GM23338 (cell line): ENCODE data around the gene TBC1D32. TPM values are rescaled to one million over a fixed set of nuclear protein-coding genes. Genes with fewer than 3 reads are reported as not detected.

ENCODE experiments used
- ATAC-seq: fragments of 200-7000 bp; cut with Tn5 transposase; 3 replicates; pipeline ENCODE4 v1.9.1; 2020
- DNase-seq: peaks from one replicate; pipeline ENCODE4 v3.0.0-alpha.2; 2015; ENCODE audit warnings: low spot score
- H2AFZ ChIP-seq: fragments of 200-600 bp; sonication (generic); 2 replicates; pipeline ENCODE4 v1.8.0; 2016; ENCODE audit warnings: antibody characterized with exemption, mild to moderate bottlenecking, moderate library complexity
- H3F3A ChIP-seq: fragments of 200-600 bp; sonication (generic); replicated peaks from 2 replicates; pipeline ENCODE4 v1.8.0; 2017; ENCODE audit warnings: antibody characterized with exemption, mixed run types, low read depth
- H3K27ac ChIP-seq: fragments of 200-600 bp; sonication (generic); 2 replicates; pipeline ENCODE4 v1.6.1; 2016; ENCODE audit warnings: low read depth
- H3K27me3 ChIP-seq: fragments of 200-600 bp; sonication (generic); 2 replicates; pipeline ENCODE4 v1.8.0; 2016; ENCODE audit warnings: mild to moderate bottlenecking, mixed run types, moderate library complexity; ENCODE audit not compliant: insufficient read depth
- H3K36me3 ChIP-seq: fragments of 200-600 bp; sonication (generic); 2 replicates; pipeline ENCODE4 v1.8.0; 2016; ENCODE audit warnings: mild to moderate bottlenecking; ENCODE audit not compliant: insufficient read depth
- H3K4me1 ChIP-seq: fragments of 200-600 bp; sonication (generic); 2 replicates; pipeline ENCODE4 v1.8.0; 2016; ENCODE audit warnings: mild to moderate bottlenecking, moderate library complexity; ENCODE audit not compliant: insufficient read depth
- H3K4me2 ChIP-seq: fragments of 200-600 bp; sonication (generic); 2 replicates; pipeline ENCODE4 v1.7.1; 2017; ENCODE audit warnings: mixed run types
- H3K4me3 ChIP-seq: fragments of 200-600 bp; sonication (generic); 2 replicates; pipeline ENCODE4 v1.6.1; 2016; ENCODE audit warnings: mixed run types
- H3K79me2 ChIP-seq: fragments of 200-600 bp; sonication (generic); replicated peaks from 2 replicates; pipeline ENCODE4 v1.8.0; 2017; ENCODE audit warnings: mild to moderate bottlenecking; ENCODE audit not compliant: insufficient read depth
- H3K9me2 ChIP-seq: fragments of 200-600 bp; sonication (generic); 2 replicates; pipeline ENCODE4 v1.8.0; 2017; ENCODE audit not compliant: insufficient read depth
- H4K20me1 ChIP-seq: fragments of 200-600 bp; sonication (generic); replicated peaks from 2 replicates; pipeline ENCODE4 v1.8.0; 2017; ENCODE audit warnings: mild to moderate bottlenecking; ENCODE audit not compliant: insufficient read depth
- H3K27ac Mint-ChIP-seq: 2 replicates; pipeline ENCODE4 v1.8.0; 2020; ENCODE audit warnings: inconsistent platforms, mild to moderate bottlenecking, moderate library complexity, mixed read lengths
- H3K27me3 Mint-ChIP-seq: 3 replicates; pipeline ENCODE4 v1.8.0; 2022; ENCODE audit warnings: low read depth, mild to moderate bottlenecking, moderate library complexity, mixed read lengths, inconsistent platforms; ENCODE audit not compliant: insufficient read depth, poor library complexity
- H3K36me3 Mint-ChIP-seq: 3 replicates; pipeline ENCODE4 v1.8.0; 2021; ENCODE audit warnings: low read depth, mild to moderate bottlenecking, inconsistent platforms, moderate library complexity, mixed read lengths
- H3K4me1 Mint-ChIP-seq: 3 replicates; pipeline ENCODE4 v1.8.0; 2020; ENCODE audit warnings: mild to moderate bottlenecking, inconsistent platforms, mixed read lengths
- H3K4me3 Mint-ChIP-seq: 3 replicates; pipeline ENCODE4 v1.8.0; 2021; ENCODE audit warnings: moderate library complexity, mild to moderate bottlenecking, inconsistent platforms, mixed read lengths
- H3K9me3 Mint-ChIP-seq: 3 replicates; pipeline ENCODE4 v1.8.0; 2020; ENCODE audit warnings: moderate library complexity, mild to moderate bottlenecking, inconsistent platforms, mixed read lengths
- CREB1 ChIP-seq: fragments of 250-450 bp; sonication (Bioruptor Pico); IDR thresholded peaks from 2 replicates; pipeline ENCODE4 v1.5.0; 2020; ENCODE audit warnings: low read depth, mild to moderate bottlenecking, moderate library complexity
- CTCF ChIP-seq, 2 experiments: fragments of 200-600 bp in 1 of 2; sonication (generic) in 1 of 2; conservative IDR thresholded peaks; 2 replicates each; pipeline versions ENCODE4 v1.5.1 to v1.6.1; 2016 to 2017; ENCODE audit warnings: antibody characterized with exemption in 2 of 2, low read depth in 2 of 2, mild to moderate bottlenecking in 2 of 2, moderate library complexity in 1 of 2
- ETS1 ChIP-seq: IDR thresholded peaks from 2 replicates; pipeline ENCODE4 v1.6.1; 2016; ENCODE audit warnings: antibody characterized with exemption
- EZH2 ChIP-seq: fragments of 200-600 bp; sonication (generic); IDR thresholded peaks from one replicate; pipeline ENCODE4 v1.8.0; 2017; ENCODE audit warnings: antibody characterized with exemption, mild to moderate bottlenecking, low read depth; ENCODE audit not compliant: unreplicated experiment
- EZH2phosphoT487 ChIP-seq: fragments of 200-600 bp; sonication (generic); IDR thresholded peaks from one replicate; pipeline ENCODE4 v1.8.1; 2018; ENCODE audit warnings: antibody characterized with exemption; ENCODE audit not compliant: unreplicated experiment
- JUNB ChIP-seq: IDR thresholded peaks from one replicate; pipeline ENCODE4 v1.6.1; 2016; ENCODE audit warnings: antibody characterized with exemption; ENCODE audit not compliant: unreplicated experiment
- NANOG ChIP-seq: IDR thresholded peaks from 2 replicates; pipeline ENCODE4 v1.6.1; 2016; ENCODE audit warnings: antibody characterized with exemption, borderline replicate concordance
- POLR2AphosphoS5 ChIP-seq: IDR thresholded peaks from 2 replicates; pipeline ENCODE4 v1.6.1; 2016; ENCODE audit warnings: antibody characterized with exemption, low read depth
- REST ChIP-seq: IDR thresholded peaks from one replicate; pipeline ENCODE4 v1.6.1; 2018; ENCODE audit warnings: antibody characterized with exemption; ENCODE audit not compliant: unreplicated experiment
- STAT1 ChIP-seq: IDR thresholded peaks from one replicate; pipeline ENCODE4 v1.6.1; 2016; ENCODE audit warnings: antibody characterized with exemption; ENCODE audit not compliant: unreplicated experiment
- ZNF114 ChIP-seq: fragments of 250-450 bp; sonication (Bioruptor Pico); IDR thresholded peaks from 2 replicates; pipeline ENCODE4 v1.5.0; 2020; ENCODE audit warnings: mild to moderate bottlenecking, moderate library complexity
- ZNF331 ChIP-seq: fragments of 250-450 bp; sonication (Bioruptor Pico); IDR thresholded peaks from 2 replicates; pipeline ENCODE4 v1.5.0; 2020; ENCODE audit warnings: low read depth, mild to moderate bottlenecking, moderate library complexity
- ZNF462 ChIP-seq: fragments of 250-450 bp; sonication (Bioruptor Pico); IDR thresholded peaks from 2 replicates; pipeline ENCODE4 v1.5.0; 2020; ENCODE audit warnings: mild to moderate bottlenecking, moderate library complexity
- polyA plus RNA-seq: library from polyadenylated mRNA; unstranded; fragments of >200 nt; fragmentation: Nextera tagmentation; extraction: Ambion mirVana; gene quantifications from 2 replicates; pipeline ENCODE4 v1.2.1, GENCODE V29; 2016
- total RNA-seq: library from RNA; depleted of rRNA; stranded (reverse); fragments of >200 nt; shearing (Covaris generic); gene quantifications from 2 replicates; pipeline ENCODE4 v1.2.3, GENCODE V29; 2014

TBC1D32 gene
- total and polyA plus RNA-seq, 2 experiments from 2014 or later = 8.9 to 10.4 TPM

GRCh38 chr6:121160276-121160675, 174.0 kb downstream of the TBC1D32 start:
- Histone ChIP-seq H3K27me3 (no peaks in the 10 kb centered on the region), H3K36me3 (no peaks in the 10 kb centered on the region), H3K4me3 (no peak overlapping the region), H3K4me2 (no peak overlapping the region), H2AFZ (no peak overlapping the region), H3K79me2 (no peaks in the 10 kb centered on the region), H3K27ac (no peak overlapping the region), H3K9me2 (no peaks in the 10 kb centered on the region), H4K20me1 (no peaks in the 10 kb centered on the region), H3K4me1 (no peaks in the 10 kb centered on the region; the same call in 1 of the 2 replicates), H3F3A (no peaks in the 10 kb centered on the region)
- TF ChIP-seq ZNF331 (CRISPR knock-in tag) = no peak
- no peak for TF ChIP-seq EZH2phosphoT487
- no peak for TF ChIP-seq ETS1
- no peak for TF ChIP-seq ZNF462 (CRISPR knock-in tag)
- no peak for TF ChIP-seq EZH2
- no peak for TF ChIP-seq CTCF (conservative IDR thresholded peaks at IDR 0.05; ENCODE audit: low read depth in 2 of 2)
- no peak for TF ChIP-seq STAT1
- no peak for TF ChIP-seq REST
- TF ChIP-seq ZNF114 (CRISPR knock-in tag) = no peak
- no peak for TF ChIP-seq JUNB
- TF ChIP-seq CREB1 = no peak
- TF ChIP-seq POLR2AphosphoS5 = no peak
- no peak for TF ChIP-seq NANOG
- Mint-ChIP-seq H3K4me1 (peaks cover 7% of the 10 kb centered on the region; the same call in 2 of the 3 replicates), H3K9me3 (peaks cover 2% of the 10 kb centered on the region; the same call in 2 of the 3 replicates), H3K27ac (no peak overlapping the region), H3K36me3 (peaks cover 7% of the 10 kb centered on the region), H3K4me3 (no peak overlapping the region), H3K27me3 (no peaks in the 10 kb centered on the region)
- ATAC-seq (no peak), DNase-seq (no peak)
